NCI-H1105 treated with DMSO at 0.1 percent for 48 hours (cell line): ENCODE data around the gene CDH2.

ENCODE experiments used
- DNase-seq: peaks from one replicate; lab custom pipeline; 2025; lab: John Stamatoyannopoulos, UW

The CDH2 gene

GRCh38 chr18:28168725-28169124, 8.2 kb downstream of the CDH2 start:
- DNase-seq = no peak

- no peak for DNase-seq
These were observed 9.0 kb downstream of the CDH2 start for GRCh38 chr18:28167835-28168349.

GRCh38 chr18:28164771-28165483, 12.0 kb downstream of the CDH2 start:
- no peak for DNase-seq

GRCh38 chr18:28163201-28163775, 13.6 kb downstream of the CDH2 start:
- no peak for DNase-seq

- DNase-seq = no peak
These were observed 15.0 kb downstream of the CDH2 start for GRCh38 chr18:28161608-28162599.

GRCh38 chr18:28159055-28159454, 17.9 kb downstream of the CDH2 start:
- DNase-seq = no peak

- no peak for DNase-seq
These were observed 18.8 kb downstream of the CDH2 start for GRCh38 chr18:28158083-28158581.

- no peak for DNase-seq
These were observed 23.4 kb downstream of the CDH2 start for GRCh38 chr18:28153485-28154065.

- DNase-seq = no peak
These were observed 24.2 kb downstream of the CDH2 start for GRCh38 chr18:28152754-28153153.

GRCh38 chr18:28152354-28152753, 24.6 kb downstream of the CDH2 start:
- DNase-seq = no peak

- DNase-seq = no peak
These were observed 25.5 kb downstream of the CDH2 start for GRCh38 chr18:28151434-28151833.

GRCh38 chr18:28150925-28151324, 26.0 kb downstream of the CDH2 start:
- no peak for DNase-seq

GRCh38 chr18:28149810-28150420, 27.0 kb downstream of the CDH2 start:
- DNase-seq = no peak

- peak; percentile 55 for DNase-seq
These were observed 29.2 kb downstream of the CDH2 start for GRCh38 chr18:28147674-28148171.

- no peak for DNase-seq
These were observed 33.2 kb downstream of the CDH2 start for GRCh38 chr18:28143725-28144124.

- no peak for DNase-seq
These were observed 38.1 kb downstream of the CDH2 start for GRCh38 chr18:28138816-28139215.

- DNase-seq = no peak
These were observed 40.9 kb downstream of the CDH2 start for GRCh38 chr18:28136071-28136470.

- DNase-seq = no peak
These were observed 42.2 kb downstream of the CDH2 start for GRCh38 chr18:28134774-28135173.

GRCh38 chr18:28132084-28132483, 44.8 kb downstream of the CDH2 start:
- DNase-seq = no peak

- no peak for DNase-seq
These were observed 48.3 kb downstream of the CDH2 start for GRCh38 chr18:28128659-28128980.
